NCI-H1048 (cell line): ENCODE results near the gene OR5K4.
"Not testable (repeated sequence)": the region's sequence is repeated elsewhere in the genome, so short reads cannot be mapped to it uniquely, and the experiment has no call there.

ENCODE experiments used
- DNase-seq: peaks from one replicate; lab custom pipeline; 2025; lab: John Stamatoyannopoulos, UW

The OR5K4 gene

GRCh38 chr3:98371186-98371585, 17.5 kb downstream of the OR5K4 start:
- no peak for DNase-seq

DNA sequence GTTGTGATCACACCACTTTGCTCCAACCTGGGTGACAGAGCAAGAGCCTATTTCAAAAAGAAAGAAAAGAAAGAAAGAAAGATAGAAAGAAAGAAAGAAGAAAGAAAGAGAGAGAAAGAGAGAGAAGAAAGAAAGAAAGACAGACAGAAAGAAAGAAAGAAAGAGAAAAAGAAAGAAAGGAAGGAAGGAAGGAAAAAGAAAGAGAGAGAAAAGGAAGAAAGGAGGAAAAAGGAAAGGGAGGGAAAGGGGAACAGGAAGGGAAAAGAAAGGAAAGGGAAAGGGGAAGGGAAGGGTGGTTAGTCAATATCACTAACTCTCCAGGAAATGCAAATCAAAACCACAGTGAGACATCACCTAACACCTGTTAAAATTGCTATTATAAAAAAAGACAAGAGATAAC, 18.2 kb downstream of the OR5K4 start:
- DNase-seq: no peak

- DNase-seq: no peak
These were observed 18.8 kb downstream of the OR5K4 start for GRCh38 chr3:98372445-98372844.

DNA sequence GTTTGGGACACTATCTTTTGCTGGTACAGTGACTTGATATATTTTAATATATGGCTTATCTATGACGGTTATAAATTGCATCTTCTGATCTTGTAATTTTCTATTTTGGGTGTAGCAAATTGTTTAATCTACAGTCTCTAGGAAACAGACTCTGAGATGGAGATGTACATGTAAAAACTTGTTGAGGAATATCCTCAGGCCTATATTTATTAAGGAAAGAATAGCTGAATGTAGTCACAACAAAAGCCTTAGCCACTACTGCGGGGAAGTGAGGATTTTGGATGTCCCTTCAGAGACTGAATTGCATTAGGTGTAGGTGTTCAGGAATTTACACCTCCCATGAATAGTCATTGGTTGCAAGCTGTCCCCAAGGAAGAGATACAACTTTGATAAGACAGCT, 23.0 kb downstream of the OR5K4 start:
- no peak for DNase-seq

- DNase-seq: no peak
These were observed 34.5 kb downstream of the OR5K4 start for GRCh38 chr3:98388147-98388546.

DNA sequence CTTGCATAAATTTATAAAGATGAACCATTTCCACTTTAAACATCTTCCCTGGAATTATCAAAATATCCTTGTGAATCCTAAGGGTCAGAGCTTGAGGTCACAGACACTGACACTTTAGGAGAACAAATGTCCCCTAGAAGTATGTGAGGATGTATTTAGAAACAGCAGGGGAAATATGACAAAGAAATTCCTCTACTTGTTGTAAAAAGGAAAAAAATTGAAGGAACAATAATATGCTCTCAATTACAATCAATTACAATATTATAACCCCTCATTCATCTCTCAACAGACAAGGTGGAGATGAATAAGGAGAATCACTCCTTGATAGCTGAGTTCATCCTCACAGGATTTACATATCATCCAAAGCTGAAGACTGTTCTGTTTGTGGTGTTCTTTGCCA, 36.7 kb downstream of the OR5K4 start, which contains the start of gene OR5K3:
TSS of gene OR5K3 (plus strand) at position 301 of the 400 bp plus-strand sequence. CDS start at position 301, 0 bp downstream.
- DNase-seq: no peak

DNA sequence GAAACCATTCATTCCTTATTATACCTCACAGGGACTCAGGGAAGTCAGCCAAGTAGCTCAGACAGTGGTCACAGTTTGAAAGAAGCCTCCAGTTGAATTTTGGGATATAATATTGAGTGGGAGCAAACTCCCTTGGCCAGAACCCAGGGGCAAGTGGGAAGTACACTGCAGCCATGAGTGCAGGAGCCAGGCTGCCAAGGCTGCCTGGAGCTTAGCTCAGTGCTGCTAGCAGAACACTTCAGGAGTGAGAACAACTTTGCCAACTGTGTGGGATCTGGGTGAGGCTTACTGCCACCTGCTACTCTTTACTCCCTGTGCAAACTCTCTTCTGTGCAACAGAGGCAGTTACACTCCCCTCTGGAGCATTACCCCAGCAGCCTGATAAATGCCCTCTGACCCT, 41.4 kb downstream of the OR5K4 start:
- DNase-seq: no peak

GRCh38 chr3:98396482-98396881, 42.8 kb downstream of the OR5K4 start:
- not testable (repeated sequence) for DNase-seq

DNA sequence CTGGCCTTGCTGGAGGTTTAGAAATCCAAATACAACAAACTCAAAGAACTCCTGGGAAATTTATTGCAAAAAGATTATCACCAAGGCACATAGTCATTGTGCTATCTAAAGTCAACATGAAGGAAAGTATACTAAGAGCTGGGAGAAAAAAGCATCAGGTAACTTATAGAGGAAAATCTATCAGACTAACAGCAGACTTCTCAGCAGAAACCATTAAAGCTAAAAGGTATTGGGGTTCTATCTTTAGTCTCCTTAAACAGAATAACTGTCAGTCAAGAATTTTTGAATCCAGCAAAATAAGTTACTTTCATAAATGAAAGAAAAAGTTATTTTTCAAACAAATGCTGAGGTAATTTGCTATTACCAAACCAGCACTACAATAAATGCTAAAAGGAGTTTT, 44.9 kb downstream of the OR5K4 start:
- DNase-seq: no peak

- no peak for DNase-seq
These were observed 48.9 kb downstream of the OR5K4 start for GRCh38 chr3:98402507-98402906.

- DNase-seq: no peak
These were observed 50.4 kb downstream of the OR5K4 start for GRCh38 chr3:98404010-98404409.
